H1 (cell line): ENCODE measurements around the gene SPIRE1. TPM values are rescaled to one million over a fixed set of nuclear protein-coding genes. Genes with fewer than 3 reads are reported as not detected.
"Not testable (repeated sequence)": the region's sequence is repeated elsewhere in the genome, so short reads cannot be mapped to it uniquely, and the experiment has no call there.

ENCODE experiments used
- CTCF ChIA-PET: fragments of 300-600 bp; sonication (Branson Sonifier 250); formaldehyde crosslinking; loops from one replicate; lab custom pipeline; 2021; ENCODE audit not compliant: partially characterized antibody; lab: Charles Lee
- POLR2A ChIA-PET: fragments of 300-600 bp; sonication (Branson Sonifier 250); formaldehyde crosslinking; loops from one replicate; lab custom pipeline; 2021; ENCODE audit warnings: inconsistent platforms; ENCODE audit not compliant: partially characterized antibody; lab: Charles Lee
- DNase-seq, 2 experiments: peaks; one replicate each; pipeline versions ENCODE4 v3.0.0 to v3.0.0-alpha.2; 2010 to 2022; ENCODE audit warnings: low spot score in 2 of 2, low read depth in 1 of 2, mixed read lengths in 1 of 2
- FAIRE-seq: peaks from 2 replicates; lab custom pipeline; 2011; peaks lifted over from hg19 to GRCh38; lab: Jason Lieb, UNC
- H2AFZ ChIP-seq: 2 replicates; pipeline ENCODE4 v1.8.1; 2012; ENCODE audit warnings: low read length, inconsistent platforms
- H2AK5ac ChIP-seq: 2 replicates; pipeline ENCODE4 v1.6.1; 2013; ENCODE audit warnings: low read depth, low read length
- H2BK120ac ChIP-seq: replicated peaks from 2 replicates; pipeline ENCODE3; 2013; ENCODE audit warnings: low read depth, low read length, inconsistent platforms
- H2BK12ac ChIP-seq: 2 replicates; pipeline ENCODE4 v1.6.1; 2013; ENCODE audit warnings: low read depth, low read length
- H2BK15ac ChIP-seq: 2 replicates; pipeline ENCODE4 v1.6.1; 2013; ENCODE audit warnings: low read length
- H2BK20ac ChIP-seq: 2 replicates; pipeline ENCODE4 v1.6.1; 2013; ENCODE audit warnings: low read length
- H2BK5ac ChIP-seq: 2 replicates; pipeline ENCODE4 v1.6.1; 2013; ENCODE audit warnings: low read depth, low read length
- H3K14ac ChIP-seq: 2 replicates; pipeline ENCODE4 v1.6.1; 2013; ENCODE audit warnings: inconsistent platforms; ENCODE audit not compliant: insufficient read length
- H3K18ac ChIP-seq: 2 replicates; pipeline ENCODE4 v1.6.1; 2013; ENCODE audit warnings: low read length; ENCODE audit errors: extremely low read depth
- H3K23ac ChIP-seq: 2 replicates; pipeline ENCODE4 v1.6.1; 2013; ENCODE audit warnings: inconsistent platforms; ENCODE audit not compliant: insufficient read length
- H3K23me2 ChIP-seq: 2 replicates; pipeline ENCODE4 v1.6.1; 2013; ENCODE audit warnings: low read depth, low read length
- H3K27ac ChIP-seq: 2 replicates; pipeline ENCODE4 v1.6.1; 2011; ENCODE audit warnings: low read depth, low read length, inconsistent platforms
- H3K27me3 ChIP-seq, 4 experiments: replicated peaks in 1 of 4; 1 replicate in 1 of 4; 2 replicates in 3 of 4; pipeline versions ENCODE4 v1.6.1 to v1.8.1; 2011 to 2013; ENCODE audit warnings: low read length in 3 of 4, mild to moderate bottlenecking in 3 of 4, inconsistent platforms in 2 of 4, mixed read lengths in 2 of 4, moderate library complexity in 1 of 4; ENCODE audit not compliant: control insufficient read depth in 3 of 4, insufficient read depth in 3 of 4; ENCODE audit errors: extremely low read depth in 1 of 4
- H3K36me3 ChIP-seq, 4 experiments: 2 replicates each; pipeline versions ENCODE4 v1.6.1 to v1.8.1; 2011 to 2013; ENCODE audit warnings: mild to moderate bottlenecking in 4 of 4, low read length in 3 of 4, moderate library complexity in 2 of 4, control low read depth in 1 of 4, inconsistent platforms in 1 of 4; ENCODE audit not compliant: insufficient read depth in 4 of 4, control insufficient read depth in 2 of 4
- H3K4ac ChIP-seq: replicated peaks from 2 replicates; pipeline ENCODE3; 2013; ENCODE audit warnings: low read length, low read depth, mixed read lengths, inconsistent platforms; ENCODE audit not compliant: insufficient read length
- H3K4me1 ChIP-seq, 4 experiments: replicated peaks in 1 of 4; 1 replicate in 1 of 4; 2 replicates in 3 of 4; pipeline versions ENCODE4 v1.6.1 to v1.8.1; 2011 to 2013; ENCODE audit warnings: low read length in 3 of 4, inconsistent platforms in 2 of 4, mixed read lengths in 1 of 4; ENCODE audit not compliant: insufficient read depth in 4 of 4, control insufficient read depth in 3 of 4
- H3K4me2 ChIP-seq, 2 experiments: 2 replicates each; pipeline versions ENCODE4 v1.6.1 to v1.8.1; 2011 to 2013; ENCODE audit warnings: low read depth in 2 of 2, low read length in 2 of 2, control low read depth in 1 of 2, inconsistent platforms in 1 of 2, mild to moderate bottlenecking in 1 of 2; ENCODE audit not compliant: insufficient read depth in 1 of 2
- H3K4me3 ChIP-seq, 4 experiments: fragments of 200-600, 300-600 bp in 1 of 4; sonication (generic), shearing (Covaris generic), sonication (Bioruptor Twin) in 1 of 4; 2 replicates each; pipeline versions ENCODE4 v1.5.1 to v1.8.1; 2011 to 2016; ENCODE audit warnings: low read length in 4 of 4, low read depth in 3 of 4, control low read depth in 2 of 4, inconsistent platforms in 2 of 4, mild to moderate bottlenecking in 2 of 4, mixed read lengths in 1 of 4, moderate library complexity in 1 of 4; ENCODE audit not compliant: insufficient read depth in 2 of 4; ENCODE audit errors: extremely low read depth in 1 of 4
- H3K56ac ChIP-seq: replicated peaks from 2 replicates; pipeline ENCODE3; 2013; ENCODE audit warnings: low read depth, mild to moderate bottlenecking, mixed read lengths, low read length, inconsistent platforms; ENCODE audit not compliant: insufficient read length
- H3K79me1 ChIP-seq: 2 replicates; pipeline ENCODE4 v1.6.1; 2013; ENCODE audit warnings: low read depth, low read length, control low read depth
- H3K79me2 ChIP-seq, 2 experiments: 2 replicates each; pipeline versions ENCODE4 v1.6.1 to v1.8.1; 2012 to 2013; ENCODE audit warnings: low read length in 2 of 2, mild to moderate bottlenecking in 2 of 2, inconsistent platforms in 1 of 2; ENCODE audit not compliant: insufficient read depth in 2 of 2, control insufficient read depth in 1 of 2
- H3K9ac ChIP-seq, 4 experiments: replicated peaks in 1 of 4; 1 replicate in 1 of 4; 2 replicates in 3 of 4; pipeline versions ENCODE4 v1.6.1 to v1.8.1; 2011 to 2013; ENCODE audit warnings: low read depth in 3 of 4, low read length in 3 of 4, control low read depth in 2 of 4, mild to moderate bottlenecking in 2 of 4, moderate library complexity in 2 of 4, inconsistent platforms in 1 of 4; ENCODE audit errors: extremely low read depth in 1 of 4
- H3K9me3 ChIP-seq, 2 experiments: 2 replicates each; pipeline versions ENCODE4 v1.6.1 to v1.8.1; 2012 to 2013; ENCODE audit warnings: mild to moderate bottlenecking in 2 of 2, moderate library complexity in 2 of 2, control low read depth in 1 of 2, inconsistent platforms in 1 of 2, low read depth in 1 of 2, low read length in 1 of 2, mixed read lengths in 1 of 2; ENCODE audit not compliant: insufficient read depth in 2 of 2
- H4K20me1 ChIP-seq, 2 experiments: replicated peaks in 1 of 2; 2 replicates each; pipeline versions ENCODE3 to v1.8.1; 2011 to 2013; ENCODE audit warnings: inconsistent platforms in 2 of 2, low read length in 2 of 2, mild to moderate bottlenecking in 1 of 2; ENCODE audit not compliant: insufficient read depth in 2 of 2, control insufficient read depth in 1 of 2
- H4K5ac ChIP-seq: 2 replicates; pipeline ENCODE4 v1.6.1; 2013; ENCODE audit warnings: low read length, low read depth, mixed read lengths, inconsistent platforms; ENCODE audit not compliant: insufficient read length
- H4K8ac ChIP-seq: 2 replicates; pipeline ENCODE4 v1.8.0; 2013; ENCODE audit warnings: mild to moderate bottlenecking, moderate library complexity, low read length, inconsistent platforms; ENCODE audit not compliant: insufficient read depth; ENCODE audit errors: extremely low read depth
- H4K91ac ChIP-seq: replicated peaks from 2 replicates; pipeline ENCODE3; 2013; ENCODE audit warnings: low read length, mixed read lengths, inconsistent platforms; ENCODE audit not compliant: insufficient read length
- WGBS, 2 experiments: shearing (Covaris generic) in 1 of 2; methylation state at CpG; one replicate each; pipeline versions ENCODE4 v1.1.6 to v1.1.7; 2013 to 2015; ENCODE audit warnings: low lambda C conversion rate in 2 of 2, mixed read lengths in 2 of 2, inconsistent platforms in 1 of 2, low coverage in 1 of 2, missing lambda C conversion rate in 1 of 2; ENCODE audit not compliant: insufficient replicate concordance in 2 of 2, insufficient coverage in 1 of 2, insufficient read length in 1 of 2; ENCODE audit errors: extremely low coverage in 1 of 2, missing lambda C conversion rate in 1 of 2; 5-methylcytosine and 5-hydroxymethylcytosine counted together
- polyA plus RNA-seq, 7 experiments: library from polyadenylated mRNA; depleted of rRNA in 3 of 7; stranded (reverse) in 5 of 7; unstranded in 2 of 7; fragments of >200 nt in 5 of 7; fragments of 200-250 nt in 2 of 7; gene quantifications; 1 replicate in 5 of 7; 2 replicates in 1 of 7; 4 replicates in 1 of 7; pipeline versions ENCODE4 v1.2.1 to v1.2.3, GENCODE V29; 2011 to 2013; ENCODE audit warnings: missing spikeins in 2 of 7, mixed read lengths in 2 of 7
- total RNA-seq: library from RNA; stranded (reverse); fragmentation: NEBNext Ultra II Directional; extraction: Animal tissue kit (Norgen Biotek cat#: 25700); gene quantifications from 2 replicates; pipeline ENCODE4 v1.2.1, GENCODE V29; 2021

Gene SPIRE1
- total and polyA plus RNA-seq, 2 of the 8 experiments (the other 6 are each of a cell fraction or from before 2014, with no cell fraction given) = 6.0 to 21.5 TPM

GRCh38 chr18:12410747-12411146 lies 247.2 kb downstream of the SPIRE1 start:
- H3K56ac ChIP-seq, H2BK5ac ChIP-seq, H3K79me2 ChIP-seq, H2BK15ac ChIP-seq, H4K20me1 ChIP-seq, H2BK120ac ChIP-seq, H3K27ac ChIP-seq, H4K8ac ChIP-seq, H3K4me2 ChIP-seq, H4K5ac ChIP-seq, H3K9ac ChIP-seq, H3K4me3 ChIP-seq, H3K23ac ChIP-seq, H3K18ac ChIP-seq, H4K91ac ChIP-seq, DNase-seq, H3K36me3 ChIP-seq, H2AK5ac ChIP-seq, FAIRE-seq, H2BK12ac ChIP-seq, H3K4ac ChIP-seq, H3K23me2 ChIP-seq, H3K79me1 ChIP-seq, H2AFZ ChIP-seq, H3K14ac ChIP-seq, H3K9me3 ChIP-seq, H2BK20ac ChIP-seq: not testable (repeated sequence)
- CTCF ChIA-PET = interaction anchor here (0.9 kb wide), 1 partner anchor 20 kb away, joined by 3 read pairs; no protein-coding TSS in a partner anchor
- peaks cover 0 to 15% (median 14%) of the 10 kb centered on the region in 4 experiments; a peak in 6 of 7 replicates for H3K27me3 ChIP-seq
- H3K4me1 ChIP-seq = peaks cover 1 to 11% (median 2%) of the 10 kb centered on the region in 4 experiments; a peak in 5 of 7 replicates
- WGBS, 2 experiments = 91% methylated on average over 8 of the region's 9 CpGs; no CpG with 5 or more reads in 1 of the 2 experiments
- POLR2A ChIA-PET = interaction anchor here (2.4 kb wide), 1 partner anchor 9 kb away, joined by 9 read pairs; no protein-coding TSS in a partner anchor
